ENCODE measurements around the gene SIDT2.

- no peak for TF ChIP-seq POLR2A (IDR thresholded peaks at IDR 0.05)
- no peak for TF ChIP-seq CTCF (IDR thresholded peaks at IDR 0.05)
- no peak for TF ChIP-seq EP300 (IDR thresholded peaks at IDR 0.05)
Observed at GRCh38 chr11:117189941-117190544, 11.5 kb downstream of the SIDT2 start.

All from tibial nerve (tissue), 4 donors.